ENCODE measurements around the gene ANKRD66. TPM values are rescaled to one million over a fixed set of nuclear protein-coding genes. Genes with fewer than 3 reads are reported as not detected.

ANKRD66 gene
- total and polyA plus RNA-seq, 2 of the 4 experiments (the other 2 are of a cell fraction) = not detected

GRCh38 chr6:46758960-46759753, 12.4 kb downstream of the ANKRD66 start:
- no peaks in the 10 kb centered on the region for H3K79me1 ChIP-seq (ENCODE audit: low read depth in 1 of 2, low read length in 2 of 2)
- no peak overlapping the region for H3K14ac ChIP-seq (replicated peaks; ENCODE audit: low read depth, low read length)
- no peak overlapping the region for H2BK120ac ChIP-seq (ENCODE audit: low read depth, low read length)
- H3K4me3 ChIP-seq (ENCODE audit: insufficient read depth, low read depth, low read length) = no peak overlapping the region
- no peak for ATAC-seq (ENCODE audit: low read depth)
- H2AK5ac ChIP-seq (ENCODE audit: low read depth, low read length) = no peak overlapping the region
- TF ChIP-seq MAFK (IDR thresholded peaks at IDR 0.05; ENCODE audit: low read depth, low read length) = peak; percentile 84
- TF ChIP-seq FOS (IDR thresholded peaks at IDR 0.05; ENCODE audit: low read depth, low read length) = no peak
- BruUV-seq (replicated peaks) = no TSS peak
- no peak overlapping the region for H4K8ac ChIP-seq (ENCODE audit: low read depth in 2 of 2, low read length in 2 of 2)
- H2BK5ac ChIP-seq (ENCODE audit: low read depth, low read length, poor library complexity, severe bottlenecking) = no peak overlapping the region
- H3K36me3 ChIP-seq (ENCODE audit: control insufficient read depth, insufficient read depth, low read length) = no peaks in the 10 kb centered on the region
- H2AFZ ChIP-seq (replicated peaks; ENCODE audit: low read length, poor library complexity) = no peak overlapping the region
- no peak overlapping the region for H3K27ac ChIP-seq (ENCODE audit: insufficient read depth, low read length)
- no peaks in the 10 kb centered on the region for H4K20me1 ChIP-seq (ENCODE audit: insufficient read depth, low read length)
- no peak overlapping the region; the same call in 1 of the 2 replicates for H3K23ac ChIP-seq (ENCODE audit: low read depth, low read length)
- DNase-seq = no peak
- no peaks in the 10 kb centered on the region for H3K27me3 ChIP-seq (ENCODE audit: control insufficient read depth, insufficient read depth, low read length)
- no CpG with 5 or more reads among the region's 4 CpGs for WGBS, 2 experiments (ENCODE audit: extremely low coverage in 2 of 2, insufficient read length in 1 of 2)
- intact Hi-C loops (cut with micrococcal nuclease) (no loop called here), dilution Hi-C loops (cut with HindIII; ENCODE audit: low sequenced_read_pairs, unreplicated experiment) (no loop called here), in situ Hi-C loops (cut with MboI; ENCODE audit: low sequenced_read_pairs) (no loop called here)
- H3K4me2 ChIP-seq (ENCODE audit: low read depth, low read length) = no peak overlapping the region
- H2BK15ac ChIP-seq (ENCODE audit: low read depth, low read length) = no peak overlapping the region
- ChIA-PET CTCF (no interaction called here), POLR2A (ENCODE audit: unreplicated experiment) (no interaction called here)
- no peak overlapping the region for H4K91ac ChIP-seq (ENCODE audit: insufficient read depth, low read depth, low read length)
- no peak overlapping the region for H3K9ac ChIP-seq (ENCODE audit: low read depth, low read length)
- H3K56ac ChIP-seq (ENCODE audit: extremely low read depth, insufficient read depth, low read length) = no peak overlapping the region
- H3K4me1 ChIP-seq (ENCODE audit: control insufficient read depth, insufficient read depth, low read length) = no peaks in the 10 kb centered on the region
- H2BK20ac ChIP-seq (ENCODE audit: low read depth, low read length) = no peak overlapping the region
- H3K9me1 ChIP-seq (ENCODE audit: insufficient read depth, low read length) = no peaks in the 10 kb centered on the region
- H4K5ac ChIP-seq (ENCODE audit: low read depth, low read length) = no peak overlapping the region
- no peak overlapping the region for H3K18ac ChIP-seq (ENCODE audit: low read depth, low read length)
- H3K4ac ChIP-seq (ENCODE audit: low read depth, low read length) = no peak overlapping the region
- H3K9me3 ChIP-seq (ENCODE audit: control insufficient read depth, insufficient read depth, low read length) = no peaks in the 10 kb centered on the region
- peak overlapping the region; percentile 42 for H2AK9ac ChIP-seq (replicated peaks; ENCODE audit: low read depth, low read length, poor library complexity)
